B cell (primary cell): ENCODE results near the gene CARD9. TPM values are rescaled to one million over a fixed set of nuclear protein-coding genes. Genes with fewer than 3 reads are reported as not detected.

ENCODE experiments used
- ATAC-seq: fragments of 200-7000 bp; cut with Tn5 transposase; one replicate; pipeline ENCODE4 v1.10.0; 2021; ENCODE audit warnings: low read depth, mild to moderate bottlenecking, moderate number of reproducible peaks, moderate library complexity
- CTCF ChIA-PET: fragments of 350-600 bp; sonication (Branson Sonifier 250); formaldehyde crosslinking; loops from one replicate; lab custom pipeline; 2021; ENCODE audit warnings: antibody characterized with exemption, inconsistent platforms; lab: Charles Lee
- POLR2A ChIA-PET: fragments of 350-600 bp; sonication (Branson Sonifier 250); formaldehyde crosslinking; loops from one replicate; lab custom pipeline; 2021; ENCODE audit warnings: antibody characterized with exemption; lab: Charles Lee
- DNase-seq: peaks from one replicate; pipeline ENCODE4 v3.0.0; 2013
- H2AFZ ChIP-seq: 2 replicates; pipeline ENCODE4 v1.6.1; 2012; ENCODE audit warnings: mild to moderate bottlenecking, low read depth, low read length; ENCODE audit not compliant: insufficient read depth, poor library complexity, severe bottlenecking
- H3K27ac ChIP-seq, 2 donors: 1 replicate in 1 of 2; 2 replicates in 1 of 2; pipeline ENCODE4 v1.5.1; 2012 to 2013; ENCODE audit warnings: low read length in 2 of 2, mild to moderate bottlenecking in 2 of 2, moderate library complexity in 1 of 2
- H3K27me3 ChIP-seq, 4 experiments: fragments of 200-600 bp in 1 of 4; sonication (generic) in 1 of 4; replicated peaks in 1 of 4; 1 replicate in 2 of 4; 2 replicates in 2 of 4; pipeline versions ENCODE4 v1.6.1 to v1.7.0; 2013 to 2016; ENCODE audit warnings: low read length in 3 of 4, mild to moderate bottlenecking in 2 of 4, mixed read lengths in 1 of 4, moderate library complexity in 1 of 4; ENCODE audit not compliant: insufficient read depth in 4 of 4, control insufficient read depth in 3 of 4; ENCODE audit errors: control extremely low read depth in 1 of 4
- H3K36me3 ChIP-seq, 2 experiments: replicated peaks in 1 of 2; 1 replicate in 1 of 2; 2 replicates in 1 of 2; pipeline versions ENCODE4 v1.6.1 to v1.7.1; 2013; ENCODE audit warnings: low read length in 1 of 2; ENCODE audit not compliant: insufficient read depth in 2 of 2, control insufficient read depth in 1 of 2; ENCODE audit errors: control extremely low read depth in 1 of 2, extremely low read depth in 1 of 2
- H3K4me1 ChIP-seq, 2 donors: fragments of 200-600 bp in 1 of 2; sonication (generic) in 1 of 2; 1 replicate in 1 of 2; 2 replicates in 1 of 2; pipeline versions ENCODE4 v1.5.1 to v1.6.1; 2013 to 2017; ENCODE audit warnings: low read length in 2 of 2; ENCODE audit not compliant: control insufficient read depth in 2 of 2, insufficient read depth in 2 of 2
- H3K4me2 ChIP-seq: replicated peaks from 2 replicates; pipeline ENCODE3; 2012; ENCODE audit warnings: mild to moderate bottlenecking, low read depth, low read length; ENCODE audit not compliant: poor library complexity, severe bottlenecking
- H3K4me3 ChIP-seq, 5 experiments: fragments of 200-600 bp in 1 of 5; sonication (generic) in 1 of 5; 1 replicate in 3 of 5; 2 replicates in 2 of 5; pipeline versions ENCODE4 v1.5.1 to v1.7.0; 2011 to 2016; ENCODE audit warnings: low read length in 4 of 5, mild to moderate bottlenecking in 4 of 5, low read depth in 2 of 5, control low read depth in 1 of 5, moderate library complexity in 1 of 5; ENCODE audit not compliant: insufficient read depth in 1 of 5; ENCODE audit errors: control extremely low read depth in 1 of 5, extremely low read depth in 1 of 5
- H3K79me2 ChIP-seq: fragments of 200-600 bp; sonication (generic); one replicate; pipeline ENCODE4 v1.6.0; 2016; ENCODE audit warnings: low read length; ENCODE audit not compliant: control insufficient read depth, insufficient read depth
- H3K9ac ChIP-seq: fragments of 200-600 bp; sonication (generic); 2 replicates; pipeline ENCODE4 v1.6.1; 2017; ENCODE audit warnings: mild to moderate bottlenecking, low read length, moderate library complexity
- H3K9me3 ChIP-seq, 3 donors: one replicate each; pipeline versions ENCODE4 v1.6.1 to v1.7.1; 2013; ENCODE audit warnings: low read length in 2 of 3; ENCODE audit not compliant: control insufficient read depth in 2 of 3, insufficient read depth in 1 of 3; ENCODE audit errors: control extremely low read depth in 1 of 3
- H4K20me1 ChIP-seq: 2 replicates; pipeline ENCODE4 v1.6.0; 2012; ENCODE audit warnings: mild to moderate bottlenecking, low read length; ENCODE audit not compliant: insufficient read depth, control insufficient read depth, poor library complexity, severe bottlenecking
- H3K27ac Mint-ChIP-seq: one replicate; pipeline ENCODE4 v1.8.0; 2021; ENCODE audit warnings: mixed read lengths
- H3K27me3 Mint-ChIP-seq: one replicate; pipeline ENCODE4 v1.8.0; 2021; ENCODE audit warnings: mixed read lengths
- H3K4me1 Mint-ChIP-seq: one replicate; pipeline ENCODE4 v1.8.0; 2021; ENCODE audit warnings: mixed read lengths
- H3K4me3 Mint-ChIP-seq: one replicate; pipeline ENCODE4 v1.8.0; 2021; ENCODE audit warnings: mixed read lengths
- H3K9me3 Mint-ChIP-seq: one replicate; pipeline ENCODE4 v1.8.0; 2022; ENCODE audit warnings: mixed read lengths; ENCODE audit not compliant: insufficient read depth
- CTCF ChIP-seq: fragments of 200-600 bp; IDR thresholded peaks from one replicate; pipeline ENCODE4 v1.8.0; 2022; ENCODE audit warnings: antibody characterized with exemption, mild to moderate bottlenecking
- EZH2 ChIP-seq: IDR thresholded peaks from 2 replicates; pipeline ENCODE4 v1.6.1; 2012; ENCODE audit warnings: borderline replicate concordance, low read depth, mild to moderate bottlenecking, moderate library complexity, low read length; ENCODE audit not compliant: insufficient read depth, poor library complexity, severe bottlenecking
- WGBS: methylation state at CpG from one replicate; pipeline ENCODE4 v1.1.5; 2013; ENCODE audit warnings: missing lambda C conversion rate; ENCODE audit not compliant: insufficient coverage; 5-methylcytosine and 5-hydroxymethylcytosine counted together
- intact Hi-C: fragments of 100-400 bp; cut with micrococcal nuclease; formaldehyde crosslinking; loops from one replicate; pipeline ENCODE4 v1.10.0; 2022
- polyA plus RNA-seq: library from polyadenylated mRNA; depleted of rRNA; stranded (reverse); fragments of >200 nt; gene quantifications from 2 replicates; pipeline ENCODE4 v1.2.3, GENCODE V29; 2012
- total RNA-seq, 2 donors: library from RNA; stranded (reverse); fragments of 120-200 nt in 1 of 2; gene quantifications; 1 replicate in 1 of 2; 2 replicates in 1 of 2; pipeline versions ENCODE4 v1.2.3 to v1.2.4, GENCODE V29; 2013 to 2022

The CARD9 gene
- total and polyA plus RNA-seq, 2 donors (not counting 1 experiment from before 2014, with no cell fraction given) = 0.57 to 1.1 TPM

GRCh38 chr9:136353757-136354488 is 19.5 kb downstream of the CARD9 start:
- CTCF ChIA-PET = no interaction called here
- Histone ChIP-seq H3K9ac (no peak overlapping the region), H3K27me3 (no peaks in the 10 kb centered on the region), H3K4me3 (no peak overlapping the region), H3K9me3 (no peaks in the 10 kb centered on the region), H3K4me2 (no peak overlapping the region), H4K20me1 (no peaks in the 10 kb centered on the region), H3K4me1 (no peaks in the 10 kb centered on the region), H2AFZ (no peak overlapping the region), H3K27ac (no peak overlapping the region), H3K79me2 (no peaks in the 10 kb centered on the region), H3K36me3 (no peaks in the 10 kb centered on the region)
- H3K4me3 Mint-ChIP-seq = no peak overlapping the region
- intact Hi-C loops = no loop called here
- no peak for TF ChIP-seq CTCF
- no peak for TF ChIP-seq EZH2
- H3K4me1 Mint-ChIP-seq = no peaks in the 10 kb centered on the region
- 96% methylated on average over 12 of the region's 13 CpGs for WGBS
- H3K27me3 Mint-ChIP-seq = no peaks in the 10 kb centered on the region
- H3K9me3 Mint-ChIP-seq = no peaks in the 10 kb centered on the region
- POLR2A ChIA-PET = no interaction called here
- H3K27ac Mint-ChIP-seq = no peak overlapping the region
- DNase-seq (no peak), ATAC-seq (no peak)

GRCh38 chr9:136353088-136353487 is 20.4 kb downstream of the CARD9 start:
- intact Hi-C loops = no loop called here
- ChIA-PET CTCF (no interaction called here), POLR2A (no interaction called here)
- TF ChIP-seq EZH2 (no peak), CTCF (no peak)
- no peak for ATAC-seq
- Mint-ChIP-seq H3K4me1 (no peaks in the 10 kb centered on the region), H3K9me3 (no peaks in the 10 kb centered on the region), H3K27me3 (no peaks in the 10 kb centered on the region), H3K27ac (no peak overlapping the region), H3K4me3 (no peak overlapping the region)
- Histone ChIP-seq H3K27ac (no peak overlapping the region), H3K9me3 (no peaks in the 10 kb centered on the region), H3K27me3 (no peaks in the 10 kb centered on the region), H3K9ac (no peak overlapping the region), H3K4me1 (no peaks in the 10 kb centered on the region), H3K79me2 (no peaks in the 10 kb centered on the region), H3K36me3 (no peaks in the 10 kb centered on the region), H4K20me1 (no peaks in the 10 kb centered on the region), H2AFZ (no peak overlapping the region), H3K4me2 (no peak overlapping the region), H3K4me3 (no peak overlapping the region)
- WGBS = 93% methylated on average over 10 of the region's 11 CpGs
- DNase-seq = no peak
